DOHH2 (cell line): Measurements from ENCODE around the gene C16orf89.
"Not testable (repeated sequence)": the region's sequence is repeated elsewhere in the genome, so short reads cannot be mapped to it uniquely, and the experiment has no call there.

ENCODE experiments used
- H3F3A ChIP-seq: fragments of 200-600 bp; sonication (generic), shearing (Covaris generic); 2 replicates; pipeline ENCODE4 v1.6.0; 2016; ENCODE audit warnings: antibody characterized with exemption, mild to moderate bottlenecking; ENCODE audit not compliant: control insufficient read depth, insufficient read depth
- H3K27ac ChIP-seq: fragments of 200-600 bp; sonication (generic); 2 replicates; pipeline ENCODE4 v1.5.1; 2014; ENCODE audit warnings: low read depth, mild to moderate bottlenecking, low read length, moderate library complexity
- H3K27me3 ChIP-seq: fragments of 200-600 bp; sonication (generic); 2 replicates; pipeline ENCODE4 v1.6.1; 2014; ENCODE audit warnings: mild to moderate bottlenecking, low read length, mixed read lengths; ENCODE audit not compliant: control insufficient read depth
- H3K36me3 ChIP-seq: fragments of 200-600 bp; sonication (generic); 2 replicates; pipeline ENCODE4 v1.6.1; 2014; ENCODE audit warnings: mild to moderate bottlenecking, low read length, moderate library complexity, mixed read lengths; ENCODE audit not compliant: control insufficient read depth
- H3K4me1 ChIP-seq: fragments of 200-600 bp; sonication (generic); 2 replicates; pipeline ENCODE4 v1.6.1; 2014; ENCODE audit warnings: mild to moderate bottlenecking, low read length, mixed read lengths; ENCODE audit not compliant: control insufficient read depth
- H3K4me2 ChIP-seq: fragments of 200-600 bp; sonication (generic); 2 replicates; pipeline ENCODE4 v1.6.0; 2014; ENCODE audit warnings: mild to moderate bottlenecking, low read length, moderate library complexity
- H3K4me3 ChIP-seq: fragments of 200-600 bp; sonication (generic); 2 replicates; pipeline ENCODE4 v1.5.1; 2014; ENCODE audit warnings: mild to moderate bottlenecking, low read length, mixed read lengths
- H3K79me2 ChIP-seq: fragments of 200-600 bp; sonication (generic); 2 replicates; pipeline ENCODE4 v1.6.1; 2014; ENCODE audit warnings: mild to moderate bottlenecking, low read length, mixed read lengths; ENCODE audit not compliant: control insufficient read depth
- H3K9me2 ChIP-seq: fragments of 200-600 bp; sonication (generic); replicated peaks from 2 replicates; pipeline ENCODE4 v1.6.1; 2014; ENCODE audit warnings: mild to moderate bottlenecking, low read length, mixed read lengths; ENCODE audit not compliant: control insufficient read depth
- H3K9me3 ChIP-seq: fragments of 200-600 bp; sonication (generic); 2 replicates; pipeline ENCODE4 v1.6.1; 2014; ENCODE audit warnings: antibody characterized with exemption, low read length, mixed read lengths; ENCODE audit not compliant: control insufficient read depth, insufficient read depth
- H4K20me1 ChIP-seq: fragments of 200-600 bp; sonication (generic); 2 replicates; pipeline ENCODE4 v1.6.0; 2014; ENCODE audit warnings: low read depth, mild to moderate bottlenecking, antibody characterized with exemption, low read length, moderate library complexity; ENCODE audit not compliant: control insufficient read depth, insufficient read depth

The C16orf89 gene

DNA sequence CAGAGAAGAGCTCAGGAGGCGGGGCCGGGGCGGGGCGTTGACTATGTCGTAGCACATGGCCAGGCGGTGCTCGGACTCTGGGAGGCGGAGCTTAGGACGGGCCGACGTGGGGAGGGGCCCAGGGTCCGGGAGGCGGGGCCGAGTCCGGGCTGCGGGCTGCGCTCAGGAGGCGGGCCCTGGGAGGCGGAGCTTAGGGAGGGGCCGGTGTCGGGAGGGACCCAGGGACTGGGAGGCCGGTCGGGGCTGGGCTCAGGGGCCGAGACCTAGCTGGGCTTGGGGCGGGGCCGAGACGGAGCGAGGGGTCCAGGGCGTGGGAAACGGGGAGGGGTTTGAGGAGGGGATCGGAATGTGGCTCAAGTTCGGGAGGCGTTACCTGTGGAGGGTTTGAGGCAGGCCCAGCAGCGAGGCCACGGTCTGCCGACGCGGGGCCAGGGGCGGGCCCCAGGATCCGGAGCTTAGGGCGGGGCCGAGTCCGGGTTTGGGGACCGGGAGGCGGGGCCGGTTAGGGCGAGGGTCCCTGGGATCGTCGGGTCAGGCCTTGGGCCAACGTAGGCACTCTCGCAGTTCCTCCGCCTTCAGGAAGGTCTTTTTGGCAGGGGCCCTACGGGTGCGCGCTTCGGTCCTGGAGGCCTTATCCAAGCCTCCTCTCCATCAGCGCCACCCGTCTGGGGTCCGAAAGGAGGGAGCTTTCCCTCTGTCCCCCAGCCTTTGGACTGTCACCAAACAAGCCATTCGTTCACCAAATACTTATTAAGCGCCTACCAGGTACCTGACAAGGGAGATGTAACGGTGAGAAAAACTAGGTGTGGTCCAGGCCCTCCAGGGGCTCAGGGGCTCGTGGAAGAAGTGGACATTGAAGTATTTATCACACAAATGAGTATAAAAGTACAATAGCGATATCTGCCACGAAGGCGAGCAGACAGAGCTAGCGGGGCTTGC is 32.7 kb upstream of the C16orf89 start:
- not testable (repeated sequence) for H3K27ac ChIP-seq, H3K9me3 ChIP-seq, H3K27me3 ChIP-seq, H3F3A ChIP-seq, H3K36me3 ChIP-seq, H4K20me1 ChIP-seq, H3K4me1 ChIP-seq, H3K9me2 ChIP-seq, H3K79me2 ChIP-seq
- Histone ChIP-seq H3K4me3 (peak overlapping the region; percentile 79), H3K4me2 (peak overlapping the region; percentile 74)

GRCh38 chr16:5097470-5098220 is 31.9 kb upstream of the C16orf89 start, which contains the start of gene EEF2KMT:
TSS of gene EEF2KMT (minus strand) at chr16:5097795. CDS start at chr16:5097739, 56 bp downstream.
- not testable (repeated sequence) for H3K4me1 ChIP-seq, H3K27me3 ChIP-seq, H3K9me2 ChIP-seq, H3K79me2 ChIP-seq, H3K9me3 ChIP-seq, H4K20me1 ChIP-seq, H3F3A ChIP-seq, H3K36me3 ChIP-seq
- H3K27ac ChIP-seq: 0 out of 2 replicates have a peak within 1 kb of the TSS, but pooled peaks have one; percentile 4
- H3K4me3 ChIP-seq: peak within 1 kb of the TSS; percentile 79
- peak within 1 kb of the TSS; percentile 74 for H3K4me2 ChIP-seq

DNA sequence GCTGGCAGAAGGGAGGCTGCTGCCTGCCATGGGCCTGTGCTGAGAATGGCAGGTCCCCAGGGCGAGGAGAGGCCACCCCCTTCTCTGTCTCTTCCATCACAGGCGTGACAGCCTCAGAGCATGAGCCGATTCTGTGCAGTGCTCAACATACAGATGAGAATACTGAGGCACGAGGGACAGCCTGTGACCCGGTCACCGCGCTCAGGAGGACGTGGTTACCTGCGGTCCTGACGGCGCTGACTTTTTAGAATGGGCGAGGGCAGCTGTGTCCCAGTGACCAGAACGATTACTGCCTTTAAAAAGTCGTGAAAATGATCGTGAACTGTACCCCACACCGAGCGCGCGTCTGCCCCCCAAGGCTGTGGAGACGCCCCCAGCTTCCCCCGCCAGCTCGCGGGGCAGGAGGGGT is 31.3 kb upstream of the C16orf89 start:
- not testable (repeated sequence) for H3K9me2 ChIP-seq

GRCh38 chr16:5096437-5097060 is 30.8 kb upstream of the C16orf89 start:
- H3K4me1 ChIP-seq, H3K36me3 ChIP-seq, H3K9me3 ChIP-seq, H3K9me2 ChIP-seq, H3K79me2 ChIP-seq, H4K20me1 ChIP-seq, H3F3A ChIP-seq, H3K27me3 ChIP-seq, H3K27ac ChIP-seq: not testable (repeated sequence)
- Histone ChIP-seq H3K4me2 (peak overlapping the region; percentile 71), H3K4me3 (peak overlapping the region; percentile 79)

More for the DNA sequence above, 31.3 kb upstream of the C16orf89 start:
- Histone ChIP-seq H3K4me2 (peak overlapping the region; percentile 71), H3K4me3 (peak overlapping the region; percentile 79), H3K27ac (0 out of 2 replicates have a peak overlapping the region, but pooled peaks have one; percentile 4)
- not testable (repeated sequence) for H3K36me3 ChIP-seq, H3F3A ChIP-seq, H4K20me1 ChIP-seq, H3K4me1 ChIP-seq, H3K79me2 ChIP-seq, H3K27me3 ChIP-seq, H3K9me3 ChIP-seq

DNA sequence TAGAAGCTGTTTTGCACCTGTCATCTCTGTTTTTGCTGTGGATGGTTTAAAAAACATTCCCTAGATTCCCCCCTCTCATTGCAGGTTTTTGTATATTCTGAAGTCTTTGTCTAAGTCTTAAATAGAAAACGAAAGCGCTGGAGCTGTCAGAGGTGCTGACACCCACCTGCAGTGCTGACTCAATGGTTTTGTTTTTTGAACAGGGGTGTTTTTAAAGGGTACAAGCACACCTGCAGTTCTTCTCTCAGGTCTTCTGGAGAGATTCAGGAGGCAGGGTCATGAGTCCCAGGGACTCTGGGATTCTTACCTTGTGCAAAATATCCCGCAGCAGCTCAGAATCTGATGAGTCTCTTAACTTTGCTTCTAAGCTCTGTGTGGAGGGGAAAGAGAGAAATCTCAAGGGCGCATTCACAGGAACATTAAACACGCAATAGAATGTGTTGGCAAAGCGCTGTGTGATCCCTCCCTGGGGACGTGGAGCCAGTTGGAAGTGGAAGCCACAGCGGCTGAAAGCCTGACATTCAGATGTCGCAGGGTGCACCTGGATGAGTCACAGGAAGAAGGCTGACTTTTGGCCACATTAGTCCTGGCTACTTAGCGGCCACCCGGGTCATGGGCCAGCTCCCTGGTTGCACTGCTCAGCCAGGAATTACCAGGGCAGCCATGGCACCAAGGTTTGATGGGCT is 29.5 kb upstream of the C16orf89 start:
- H3K27me3 ChIP-seq, H4K20me1 ChIP-seq, H3K79me2 ChIP-seq, H3K36me3 ChIP-seq, H3K9me3 ChIP-seq, H3F3A ChIP-seq, H3K27ac ChIP-seq, H3K4me2 ChIP-seq, H3K4me3 ChIP-seq, H3K9me2 ChIP-seq, H3K4me1 ChIP-seq: not testable (repeated sequence)

GRCh38 chr16:5093746-5094145 is 28.0 kb upstream of the C16orf89 start:
- H3F3A ChIP-seq, H3K79me2 ChIP-seq, H3K27ac ChIP-seq, H3K4me3 ChIP-seq, H3K27me3 ChIP-seq, H3K9me2 ChIP-seq, H3K4me2 ChIP-seq, H4K20me1 ChIP-seq, H3K4me1 ChIP-seq, H3K9me3 ChIP-seq, H3K36me3 ChIP-seq: not testable (repeated sequence)

GRCh38 chr16:5093081-5093480 is 27.3 kb upstream of the C16orf89 start:
- not testable (repeated sequence) for H3F3A ChIP-seq, H3K36me3 ChIP-seq, H3K9me2 ChIP-seq, H4K20me1 ChIP-seq, H3K4me3 ChIP-seq, H3K79me2 ChIP-seq, H3K9me3 ChIP-seq, H3K4me1 ChIP-seq, H3K4me2 ChIP-seq, H3K27me3 ChIP-seq, H3K27ac ChIP-seq
